ENCODE data around the gene KRTAP10-8.

GRCh38 chr21:44575307-44576024 is 36.4 kb upstream of the KRTAP10-8 start:
- no peak for TF ChIP-seq EZH2phosphoT487 (IDR thresholded peaks at IDR 0.05; ENCODE audit: borderline replicate concordance, low read length)
- TF ChIP-seq CTCF (conservative IDR thresholded peaks at IDR 0.05; ENCODE audit: low read depth, low read length), result no peak
- TF ChIP-seq EZH2 (IDR thresholded peaks at IDR 0.05; ENCODE audit: low read length, unreplicated experiment), result no peak
